ENCODE data around the gene LY86.

- TF ChIP-seq CHD2 (IDR thresholded peaks at IDR 0.05; ENCODE audit: low read depth, low read length) (no peak), SP1 (CRISPR knock-in tag; IDR thresholded peaks at IDR 0.05) (no peak), RREB1 (CRISPR knock-in tag; IDR thresholded peaks at IDR 0.05) (no peak), CTCF (IDR thresholded peaks at IDR 0.05 in 2 of 3, conservative IDR thresholded peaks at IDR 0.05 in 1 of 3; ENCODE audit: insufficient read depth in 2 of 3, low read depth in 1 of 3, low read length in 3 of 3) (no peak), GABPA (tag; conservative IDR thresholded peaks at IDR 0.05; ENCODE audit: low read depth) (no peak), YY1 (IDR thresholded peaks at IDR 0.05; ENCODE audit: borderline replicate concordance in 1 of 3, control insufficient read depth in 1 of 3, extremely low read depth in 1 of 3, insufficient read depth in 3 of 3, insufficient read length in 1 of 3, insufficient replicate concordance in 2 of 3, low read depth in 1 of 3, low read length in 2 of 3) (no peak), NR2F6 (CRISPR knock-in tag; IDR thresholded peaks at IDR 0.05) (no peak), PHB2 (IDR thresholded peaks at IDR 0.05; ENCODE audit: low read depth) (no peak), POLR2A (conservative IDR thresholded peaks at IDR 0.05) (no peak)
- TF ChIP-seq, protein P1, sequence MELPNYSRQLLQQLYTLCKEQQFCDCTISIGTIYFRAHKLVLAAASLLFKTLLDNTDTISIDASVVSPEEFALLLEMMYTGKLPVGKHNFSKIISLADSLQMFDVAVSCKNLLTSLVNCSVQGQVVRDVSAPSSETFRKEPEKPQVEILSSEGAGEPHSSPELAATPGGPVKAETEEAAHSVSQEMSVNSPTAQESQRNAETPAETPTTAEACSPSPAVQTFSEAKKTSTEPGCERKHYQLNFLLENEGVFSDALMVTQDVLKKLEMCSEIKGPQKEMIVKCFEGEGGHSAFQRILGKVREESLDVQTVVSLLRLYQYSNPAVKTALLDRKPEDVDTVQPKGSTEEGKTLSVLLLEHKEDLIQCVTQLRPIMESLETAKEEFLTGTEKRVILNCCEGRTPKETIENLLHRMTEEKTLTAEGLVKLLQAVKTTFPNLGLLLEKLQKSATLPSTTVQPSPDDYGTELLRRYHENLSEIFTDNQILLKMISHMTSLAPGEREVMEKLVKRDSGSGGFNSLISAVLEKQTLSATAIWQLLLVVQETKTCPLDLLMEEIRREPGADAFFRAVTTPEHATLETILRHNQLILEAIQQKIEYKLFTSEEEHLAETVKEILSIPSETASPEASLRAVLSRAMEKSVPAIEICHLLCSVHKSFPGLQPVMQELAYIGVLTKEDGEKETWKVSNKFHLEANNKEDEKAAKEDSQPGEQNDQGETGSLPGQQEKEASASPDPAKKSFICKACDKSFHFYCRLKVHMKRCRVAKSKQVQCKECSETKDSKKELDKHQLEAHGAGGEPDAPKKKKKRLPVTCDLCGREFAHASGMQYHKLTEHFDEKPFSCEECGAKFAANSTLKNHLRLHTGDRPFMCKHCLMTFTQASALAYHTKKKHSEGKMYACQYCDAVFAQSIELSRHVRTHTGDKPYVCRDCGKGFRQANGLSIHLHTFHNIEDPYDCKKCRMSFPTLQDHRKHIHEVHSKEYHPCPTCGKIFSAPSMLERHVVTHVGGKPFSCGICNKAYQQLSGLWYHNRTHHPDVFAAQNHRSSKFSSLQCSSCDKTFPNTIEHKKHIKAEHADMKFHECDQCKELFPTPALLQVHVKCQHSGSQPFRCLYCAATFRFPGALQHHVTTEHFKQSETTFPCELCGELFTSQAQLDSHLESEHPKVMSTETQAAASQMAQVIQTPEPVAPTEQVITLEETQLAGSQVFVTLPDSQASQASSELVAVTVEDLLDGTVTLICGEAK (IDR thresholded peaks at IDR 0.05): no peak
- TF ChIP-seq, protein P1 (CRISPR knock-in tag; IDR thresholded peaks at IDR 0.05): no peak
- TF ChIP-seq, protein P2, sequence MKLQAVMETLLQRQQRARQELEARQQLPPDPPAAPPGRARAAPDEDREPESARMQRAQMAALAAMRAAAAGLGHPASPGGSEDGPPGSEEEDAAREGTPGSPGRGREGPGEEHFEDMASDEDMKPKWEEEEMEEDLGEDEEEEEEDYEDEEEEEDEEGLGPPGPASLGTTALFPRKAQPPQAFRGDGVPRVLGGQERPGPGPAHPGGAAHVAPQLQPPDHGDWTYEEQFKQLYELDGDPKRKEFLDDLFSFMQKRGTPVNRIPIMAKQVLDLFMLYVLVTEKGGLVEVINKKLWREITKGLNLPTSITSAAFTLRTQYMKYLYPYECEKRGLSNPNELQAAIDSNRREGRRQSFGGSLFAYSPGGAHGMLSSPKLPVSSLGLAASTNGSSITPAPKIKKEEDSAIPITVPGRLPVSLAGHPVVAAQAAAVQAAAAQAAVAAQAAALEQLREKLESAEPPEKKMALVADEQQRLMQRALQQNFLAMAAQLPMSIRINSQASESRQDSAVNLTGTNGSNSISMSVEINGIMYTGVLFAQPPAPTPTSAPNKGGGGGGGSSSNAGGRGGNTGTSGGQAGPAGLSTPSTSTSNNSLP (IDR thresholded peaks at IDR 0.05; ENCODE audit: borderline replicate concordance, low read depth, low read length): no peak
- TF ChIP-seq, protein P3, sequence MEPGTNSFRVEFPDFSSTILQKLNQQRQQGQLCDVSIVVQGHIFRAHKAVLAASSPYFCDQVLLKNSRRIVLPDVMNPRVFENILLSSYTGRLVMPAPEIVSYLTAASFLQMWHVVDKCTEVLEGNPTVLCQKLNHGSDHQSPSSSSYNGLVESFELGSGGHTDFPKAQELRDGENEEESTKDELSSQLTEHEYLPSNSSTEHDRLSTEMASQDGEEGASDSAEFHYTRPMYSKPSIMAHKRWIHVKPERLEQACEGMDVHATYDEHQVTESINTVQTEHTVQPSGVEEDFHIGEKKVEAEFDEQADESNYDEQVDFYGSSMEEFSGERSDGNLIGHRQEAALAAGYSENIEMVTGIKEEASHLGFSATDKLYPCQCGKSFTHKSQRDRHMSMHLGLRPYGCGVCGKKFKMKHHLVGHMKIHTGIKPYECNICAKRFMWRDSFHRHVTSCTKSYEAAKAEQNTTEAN (CRISPR knock-in tag; IDR thresholded peaks at IDR 0.05): no peak
These were observed 57.9 kb downstream of the LY86 start for GRCh38 chr6:6646384-6646783.
